ENCODE results near the gene TRIM33.

The TRIM33 gene

DNA sequence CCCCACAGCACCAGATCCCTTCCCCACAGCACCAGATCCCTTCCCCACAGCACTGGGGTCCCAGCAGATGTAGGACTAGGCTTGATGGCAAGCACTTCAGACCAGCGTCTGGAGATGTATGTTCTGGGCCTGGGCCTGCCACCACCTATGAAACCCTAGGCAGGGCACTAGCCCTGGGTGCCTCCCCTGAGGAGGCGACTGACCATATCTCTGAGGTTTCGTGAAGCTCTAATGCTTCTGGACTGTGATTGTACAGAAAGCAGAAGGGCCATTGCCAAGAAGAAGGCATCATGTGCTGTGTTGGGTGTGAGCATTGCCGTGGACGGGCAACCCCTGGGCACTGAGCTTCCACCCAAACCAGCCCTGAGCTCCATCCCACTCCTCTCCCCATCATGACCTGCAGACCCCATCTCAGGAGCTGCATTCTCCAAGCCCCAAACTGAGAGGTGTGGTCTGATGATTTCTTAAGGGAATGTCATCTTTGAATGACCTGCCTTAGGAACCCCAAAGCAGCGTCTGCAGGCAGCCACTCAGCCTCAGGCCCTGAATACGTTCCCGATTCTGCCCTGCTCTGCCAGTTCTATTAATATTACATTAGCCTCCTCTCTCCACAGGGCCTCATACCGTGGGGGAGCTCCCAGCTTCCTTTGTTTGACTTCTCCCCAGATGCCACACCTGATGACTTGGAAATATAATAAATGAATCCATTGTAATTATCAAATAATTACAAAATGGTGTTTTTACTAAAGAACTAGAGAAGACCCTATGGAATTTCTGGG, 163.4 kb downstream of the TRIM33 start:
- no peak overlapping the region for H3K27ac ChIP-seq
- POLR2A ChIA-PET (ENCODE audit: low non-redundant PET), result no interaction called here
- no peak for DNase-seq (ENCODE audit: low spot score)
- TF ChIP-seq, protein P1, sequence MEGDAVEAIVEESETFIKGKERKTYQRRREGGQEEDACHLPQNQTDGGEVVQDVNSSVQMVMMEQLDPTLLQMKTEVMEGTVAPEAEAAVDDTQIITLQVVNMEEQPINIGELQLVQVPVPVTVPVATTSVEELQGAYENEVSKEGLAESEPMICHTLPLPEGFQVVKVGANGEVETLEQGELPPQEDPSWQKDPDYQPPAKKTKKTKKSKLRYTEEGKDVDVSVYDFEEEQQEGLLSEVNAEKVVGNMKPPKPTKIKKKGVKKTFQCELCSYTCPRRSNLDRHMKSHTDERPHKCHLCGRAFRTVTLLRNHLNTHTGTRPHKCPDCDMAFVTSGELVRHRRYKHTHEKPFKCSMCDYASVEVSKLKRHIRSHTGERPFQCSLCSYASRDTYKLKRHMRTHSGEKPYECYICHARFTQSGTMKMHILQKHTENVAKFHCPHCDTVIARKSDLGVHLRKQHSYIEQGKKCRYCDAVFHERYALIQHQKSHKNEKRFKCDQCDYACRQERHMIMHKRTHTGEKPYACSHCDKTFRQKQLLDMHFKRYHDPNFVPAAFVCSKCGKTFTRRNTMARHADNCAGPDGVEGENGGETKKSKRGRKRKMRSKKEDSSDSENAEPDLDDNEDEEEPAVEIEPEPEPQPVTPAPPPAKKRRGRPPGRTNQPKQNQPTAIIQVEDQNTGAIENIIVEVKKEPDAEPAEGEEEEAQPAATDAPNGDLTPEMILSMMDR (conservative IDR thresholded peaks at IDR 0.05; ENCODE audit: low read depth), result no peak
- CTCF ChIA-PET, result interaction anchor here (0.6 to 1.4 kb wide), 19 partner anchors 12 to 507 kb away, joined by 3 to 8 read pairs (median 4); partner anchors contain the start of gene DENND2C

DNA sequence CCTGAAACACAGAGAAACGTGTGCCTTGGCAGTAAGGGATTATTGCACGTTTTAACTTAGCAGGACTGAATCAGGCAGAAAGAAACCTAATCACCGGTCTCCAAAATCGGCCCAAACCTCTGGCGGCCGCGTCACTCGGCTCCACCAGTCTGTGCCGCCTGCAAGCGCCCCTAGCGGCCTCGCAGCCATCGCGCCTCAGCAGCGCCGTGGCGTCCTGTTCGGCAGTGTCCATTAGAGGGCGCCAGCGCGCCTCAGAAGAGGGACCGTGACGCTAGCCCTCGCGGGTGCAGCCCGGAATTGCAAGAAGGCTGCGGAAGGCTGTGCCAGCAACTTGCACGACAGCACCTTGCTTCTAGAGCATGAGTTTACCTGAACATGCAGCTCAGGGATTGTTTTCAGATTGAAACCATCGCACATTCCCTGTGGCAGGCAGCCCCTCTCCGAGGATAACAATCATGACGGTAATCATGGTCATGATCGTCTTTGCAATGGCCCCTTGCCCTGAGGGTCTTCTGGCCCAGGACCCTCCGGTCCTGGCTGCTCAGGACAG, 164.4 kb downstream of the TRIM33 start:
- TF ChIP-seq, protein P1 (conservative IDR thresholded peaks at IDR 0.05; ENCODE audit: low read depth), result peak; percentile 100
- peak; percentile 91 for DNase-seq (ENCODE audit: low spot score)
- CTCF ChIA-PET, result interaction anchor here (0.6 to 1.5 kb wide), 33 partner anchors 8 to 1023 kb away, joined by 3 to 11 read pairs (median 4); partner anchors contain the start of gene DENND2C
- H3K27ac ChIP-seq, result peak overlapping the region; percentile 38
- POLR2A ChIA-PET (ENCODE audit: low non-redundant PET), result no interaction called here

DNA sequence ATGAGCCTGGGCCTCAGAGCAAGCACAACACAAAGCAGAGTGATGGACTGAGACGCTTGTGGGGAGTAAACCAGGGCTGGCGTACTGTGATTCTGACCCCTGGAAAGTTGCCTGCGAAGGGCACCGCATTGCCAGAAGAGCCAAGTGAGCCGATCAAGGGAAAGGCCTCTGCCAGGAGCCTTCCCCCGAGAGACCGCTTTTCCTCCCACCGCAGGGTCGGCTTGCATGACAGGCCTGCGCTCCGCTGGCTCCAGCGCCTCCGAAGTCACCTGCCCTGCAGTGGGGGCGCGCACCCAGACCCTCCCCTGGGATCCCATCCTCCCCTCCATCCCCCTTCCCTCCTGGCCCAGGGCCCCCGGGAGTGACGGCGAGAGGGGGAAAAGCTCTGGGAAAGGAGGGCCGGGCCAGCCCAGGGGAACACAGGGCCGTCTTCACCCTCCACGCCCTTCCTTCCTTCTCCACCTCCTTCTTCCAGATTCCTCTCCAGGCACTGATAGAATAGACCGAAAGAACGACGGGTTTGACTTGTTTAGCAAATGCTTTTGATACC, 165.0 kb downstream of the TRIM33 start:
- peak; percentile 38 for DNase-seq (ENCODE audit: low spot score)
- TF ChIP-seq, protein P1 (conservative IDR thresholded peaks at IDR 0.05; ENCODE audit: low read depth), result no peak
- H3K27ac ChIP-seq, result peak overlapping the region; percentile 38
- ChIA-PET POLR2A (ENCODE audit: low non-redundant PET) (no interaction called here), CTCF (interaction anchor here (0.5 to 1.5 kb wide), 9 partner anchors 9 to 791 kb away, joined by 3 to 7 read pairs (median 3); no protein-coding TSS in a partner anchor)

DNA sequence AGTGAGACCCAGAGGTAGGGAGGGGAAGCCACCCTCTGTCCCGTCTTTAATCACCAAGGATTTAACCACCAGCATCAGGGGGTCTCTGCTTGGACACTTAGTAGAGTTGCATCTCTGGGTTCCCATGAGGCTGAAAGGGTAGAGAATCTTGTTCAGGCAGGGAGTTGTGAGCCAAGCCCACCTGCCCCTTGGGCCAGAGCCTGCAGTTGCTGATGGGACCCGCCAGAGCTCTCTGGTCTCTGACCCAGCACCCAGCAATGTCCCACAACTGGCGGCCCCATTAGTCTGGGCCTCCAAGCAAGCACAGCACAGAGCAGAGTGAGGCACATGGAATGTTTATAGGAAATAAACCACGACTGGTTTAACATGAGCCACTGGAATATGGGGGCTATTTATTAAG, 166.3 kb downstream of the TRIM33 start:
- TF ChIP-seq, protein P1 (conservative IDR thresholded peaks at IDR 0.05; ENCODE audit: low read depth), result no peak
- DNase-seq (ENCODE audit: low spot score), result no peak
- H3K27ac ChIP-seq, result no peak overlapping the region
- CTCF ChIA-PET, result no interaction called here
- POLR2A ChIA-PET (ENCODE audit: low non-redundant PET), result no interaction called here
